SK-N-DZ (cell line): Measurements from ENCODE around the gene CD58.

Experiments used
- DNase-seq: peaks from one replicate; pipeline ENCODE4 v3.0.0-alpha.2; 2015; ENCODE audit warnings: low spot score

CD58 gene

GRCh38 chr1:116510361-116510760 lies 60.5 kb downstream of the CD58 start:
- DNase-seq = no peak

- no peak for DNase-seq
Measured at GRCh38 chr1:116508984-116509980, 61.5 kb downstream of the CD58 start.

- DNase-seq = no peak
Measured at GRCh38 chr1:116508085-116508983, 62.5 kb downstream of the CD58 start.

GRCh38 chr1:116507631-116508030 lies 63.2 kb downstream of the CD58 start:
- DNase-seq = no peak

GRCh38 chr1:116506132-116507004 lies 64.5 kb downstream of the CD58 start:
- no peak for DNase-seq

- DNase-seq = no peak
Measured at GRCh38 chr1:116504308-116505156, 66.3 kb downstream of the CD58 start.

- no peak for DNase-seq
Measured at GRCh38 chr1:116503546-116504307, 67.1 kb downstream of the CD58 start.

GRCh38 chr1:116502671-116503314 lies 68.0 kb downstream of the CD58 start:
- DNase-seq = no peak

GRCh38 chr1:116501870-116502244 lies 69.0 kb downstream of the CD58 start:
- no peak for DNase-seq

- no peak for DNase-seq
Measured at GRCh38 chr1:116501125-116501869, 69.5 kb downstream of the CD58 start.

GRCh38 chr1:116498789-116499628 lies 71.8 kb downstream of the CD58 start:
- DNase-seq = peak; percentile 73

- DNase-seq = no peak
Measured at GRCh38 chr1:116497656-116498055, 73.2 kb downstream of the CD58 start.

- DNase-seq = no peak
Measured at GRCh38 chr1:116496898-116497297, 73.9 kb downstream of the CD58 start.

GRCh38 chr1:116496380-116496779 lies 74.4 kb downstream of the CD58 start:
- DNase-seq = no peak

GRCh38 chr1:116495535-116495934 lies 75.3 kb downstream of the CD58 start:
- no peak for DNase-seq

- no peak for DNase-seq
Measured at GRCh38 chr1:116494745-116495144, 76.1 kb downstream of the CD58 start.

- DNase-seq = no peak
Measured at GRCh38 chr1:116494353-116494692, 76.5 kb downstream of the CD58 start.
